HCT116 (cell line): ENCODE data around the gene ABCB6.

ENCODE experiments used
- POLR2A ChIP-seq: IDR thresholded peaks from 2 replicates; pipeline ENCODE4 v1.7.0; 2011; ENCODE audit warnings: borderline replicate concordance; ENCODE audit not compliant: insufficient read depth, insufficient read length; ENCODE audit errors: extremely low read depth
- SP1 ChIP-seq: IDR thresholded peaks from 2 replicates; pipeline ENCODE4 v1.6.1; 2012; ENCODE audit warnings: low read depth
- ZNF274 ChIP-seq: fragments of 200-500 bp; sonication (Bioruptor generic); IDR thresholded peaks from 2 replicates; pipeline ENCODE4 v1.6.1; 2014; ENCODE audit warnings: mild to moderate bottlenecking, low read depth, low read length, inconsistent platforms
- TF ChIP-seq, protein P1 (sequence below), 3 experiments: fragments of 200-600 bp in 1 of 3; sonication (generic) in 1 of 3; IDR thresholded peaks in 2 of 3; conservative IDR thresholded peaks in 1 of 3; 2 replicates each; pipeline ENCODE4 v1.5.1; 2012 to 2017; ENCODE audit warnings: low read depth in 2 of 3, low read length in 2 of 3, antibody characterized with exemption in 1 of 3, borderline replicate concordance in 1 of 3, control low read depth in 1 of 3, mild to moderate bottlenecking in 1 of 3, mixed read lengths in 1 of 3, mixed run types in 1 of 3, moderate library complexity in 1 of 3; ENCODE audit not compliant: insufficient read depth in 1 of 3

DNA sequence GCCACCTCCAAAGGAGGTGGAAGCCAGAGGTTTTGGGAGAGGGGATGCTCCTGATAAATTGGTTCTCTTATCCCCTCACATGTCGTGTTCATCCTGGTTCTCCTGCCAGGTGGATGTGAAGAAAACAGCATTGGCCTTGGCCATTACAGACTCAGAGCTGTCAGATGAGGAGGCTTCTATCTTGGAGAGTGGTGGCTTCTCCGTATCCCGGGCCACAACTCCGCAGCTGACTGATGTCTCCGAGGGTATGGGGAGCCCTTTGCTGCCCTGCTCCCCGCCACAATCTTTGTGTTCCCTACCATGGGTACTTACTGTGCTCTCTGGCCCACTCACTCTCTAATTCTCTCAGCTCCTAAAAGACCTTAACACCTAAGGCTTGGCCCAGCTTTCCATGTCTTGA, 37.2 kb downstream of the ABCB6 start:
- TF ChIP-seq ZNF274 (no peak), POLR2A (no peak), SP1 (no peak)
- TF ChIP-seq, protein P1, sequence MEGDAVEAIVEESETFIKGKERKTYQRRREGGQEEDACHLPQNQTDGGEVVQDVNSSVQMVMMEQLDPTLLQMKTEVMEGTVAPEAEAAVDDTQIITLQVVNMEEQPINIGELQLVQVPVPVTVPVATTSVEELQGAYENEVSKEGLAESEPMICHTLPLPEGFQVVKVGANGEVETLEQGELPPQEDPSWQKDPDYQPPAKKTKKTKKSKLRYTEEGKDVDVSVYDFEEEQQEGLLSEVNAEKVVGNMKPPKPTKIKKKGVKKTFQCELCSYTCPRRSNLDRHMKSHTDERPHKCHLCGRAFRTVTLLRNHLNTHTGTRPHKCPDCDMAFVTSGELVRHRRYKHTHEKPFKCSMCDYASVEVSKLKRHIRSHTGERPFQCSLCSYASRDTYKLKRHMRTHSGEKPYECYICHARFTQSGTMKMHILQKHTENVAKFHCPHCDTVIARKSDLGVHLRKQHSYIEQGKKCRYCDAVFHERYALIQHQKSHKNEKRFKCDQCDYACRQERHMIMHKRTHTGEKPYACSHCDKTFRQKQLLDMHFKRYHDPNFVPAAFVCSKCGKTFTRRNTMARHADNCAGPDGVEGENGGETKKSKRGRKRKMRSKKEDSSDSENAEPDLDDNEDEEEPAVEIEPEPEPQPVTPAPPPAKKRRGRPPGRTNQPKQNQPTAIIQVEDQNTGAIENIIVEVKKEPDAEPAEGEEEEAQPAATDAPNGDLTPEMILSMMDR (IDR thresholded peaks at IDR 0.05 in 2 of 3, conservative IDR thresholded peaks at IDR 0.05 in 1 of 3; ENCODE audit: borderline replicate concordance in 1 of 3, insufficient read depth in 1 of 3, low read depth in 2 of 3, low read length in 2 of 3): no peak
